K562 (cell line): ENCODE data around the gene PFDN2. TPM values are rescaled to one million over a fixed set of nuclear protein-coding genes. Genes with fewer than 3 reads are reported as not detected.

Experiments
- ATF6 ChIP-seq: sonication (generic); formaldehyde crosslinking; IDR thresholded peaks from 2 replicates; pipeline ENCODE4 v1.4.0; 2020; ENCODE audit warnings: mild to moderate bottlenecking, missing genetic modification reagents
- CBX5 ChIP-seq: IDR thresholded peaks from 2 replicates; pipeline ENCODE4 v1.6.1; 2014; ENCODE audit warnings: low read depth, borderline replicate concordance
- CEBPG ChIP-seq, 3 experiments: fragments of 200-800 bp in 1 of 3; sonication (Bioruptor generic) in 1 of 3; sonication (generic) in 1 of 3; formaldehyde crosslinking in 1 of 3; IDR thresholded peaks in 2 of 3; conservative IDR thresholded peaks in 1 of 3; 2 replicates each; pipeline versions ENCODE4 v1.6.1 to v1.8.0; 2016 to 2022; ENCODE audit warnings: missing compliant biosample characterization in 2 of 3, missing genetic modification characterization in 2 of 3, mild to moderate bottlenecking in 1 of 3, missing genetic modification reagents in 1 of 3
- GATAD2A ChIP-seq: fragments of 450-650 bp; IDR thresholded peaks from 2 replicates; pipeline ENCODE4 v1.6.1; 2017
- MCM2 ChIP-seq: fragments of 450-650 bp; IDR thresholded peaks from 2 replicates; pipeline ENCODE4 v1.6.1; 2017; ENCODE audit warnings: low read depth, mild to moderate bottlenecking
- NFE2 ChIP-seq: IDR thresholded peaks from 2 replicates; pipeline ENCODE4 v1.6.1; 2014; ENCODE audit warnings: antibody characterized with exemption, low read depth
- NFE2L1 ChIP-seq: fragments of 450-650 bp; IDR thresholded peaks from 2 replicates; pipeline ENCODE4 v1.6.1; 2016; ENCODE audit warnings: missing genetic modification characterization, low read depth, mild to moderate bottlenecking, missing compliant biosample characterization, moderate library complexity, borderline replicate concordance
- RBM15 ChIP-seq: fragments of 200-400 bp; formaldehyde crosslinking; IDR thresholded peaks from 2 replicates; pipeline ENCODE4 v1.6.1; 2018; ENCODE audit warnings: mild to moderate bottlenecking, low read length, moderate library complexity; ENCODE audit not compliant: insufficient read depth
- SAP30 ChIP-seq: fragments of 200-600 bp; sonication (generic); IDR thresholded peaks from 2 replicates; pipeline ENCODE4 v1.6.1; 2012; ENCODE audit warnings: borderline replicate concordance, low read depth, mild to moderate bottlenecking, moderate library complexity, low read length, control low read depth, inconsistent platforms; ENCODE audit not compliant: insufficient read depth, poor library complexity, severe bottlenecking
- SIN3A ChIP-seq, 2 experiments: fragments of 150-350 bp in 1 of 2; IDR thresholded peaks; 2 replicates each; pipeline ENCODE4 v1.6.1; 2011 to 2016; ENCODE audit warnings: borderline replicate concordance in 2 of 2, low read depth in 2 of 2, low read length in 2 of 2, mild to moderate bottlenecking in 2 of 2, moderate library complexity in 2 of 2; ENCODE audit not compliant: control insufficient read depth in 1 of 2
- SRSF3 ChIP-seq: fragments of 200-400 bp; formaldehyde crosslinking; IDR thresholded peaks from 2 replicates; pipeline ENCODE4 v1.6.1; 2016; ENCODE audit warnings: mild to moderate bottlenecking, low read length, moderate library complexity; ENCODE audit not compliant: insufficient read depth
- TARDBP ChIP-seq: fragments of 450-650 bp; IDR thresholded peaks from 2 replicates; pipeline ENCODE4 v1.6.1; 2016
- TSC22D4 ChIP-seq: fragments of 450-650 bp; IDR thresholded peaks from 2 replicates; pipeline ENCODE4 v1.6.1; 2016; ENCODE audit warnings: missing genetic modification characterization, missing biosample characterization, control low read depth
- YY1 ChIP-seq, 3 experiments: IDR thresholded peaks; 2 replicates each; pipeline ENCODE4 v1.6.1; 2011; ENCODE audit warnings: low read length in 2 of 3, mild to moderate bottlenecking in 2 of 3, moderate library complexity in 2 of 3, borderline replicate concordance in 1 of 3, control low read depth in 1 of 3, low read depth in 1 of 3; ENCODE audit not compliant: insufficient read depth in 3 of 3, insufficient replicate concordance in 2 of 3, control insufficient read depth in 1 of 3, insufficient read length in 1 of 3; ENCODE audit errors: extremely low read depth in 1 of 3
- ZNF644 ChIP-seq: fragments of 200-800 bp; sonication (Bioruptor generic); IDR thresholded peaks from 2 replicates; pipeline ENCODE4 v1.6.1; 2016; ENCODE audit warnings: low read depth, missing genetic modification characterization, missing compliant biosample characterization
- polyA plus RNA-seq, 8 experiments: library from polyadenylated mRNA; depleted of rRNA in 4 of 8; stranded (reverse) in 5 of 8; unstranded in 3 of 8; fragments of >200 nt; fragmentation: Nextera tagmentation in 2 of 8; fragmentation: Illumina TruSeq in 1 of 8; extraction: Ambion mirVana in 2 of 8; extraction: Trizol in 1 of 8; gene quantifications; 2 replicates each; pipeline versions ENCODE4 v1.2.1 to v1.2.3, GENCODE V29; 2011 to 2014; ENCODE audit warnings: inconsistent platforms in 1 of 8, missing spikeins in 1 of 8
- total RNA-seq, 7 experiments: library from RNA; depleted of rRNA in 6 of 7; stranded (reverse); fragments of >200 nt in 6 of 7; fragmentation: Illumina TruSeq in 2 of 7; extraction: Trizol in 2 of 7; gene quantifications; 2 replicates each; pipeline versions ENCODE4 v1.2.1 to v1.2.3, GENCODE V29; 2011 to 2021; ENCODE audit warnings: low replicate concordance in 1 of 7
- TF ChIP-seq, protein P1 (sequence below): fragments of 250-450 bp; sonication (Bioruptor Pico); IDR thresholded peaks from 2 replicates; pipeline ENCODE4 v1.8.0; 2021; ENCODE audit warnings: moderate library complexity, mild to moderate bottlenecking, inconsistent platforms
- TF ChIP-seq, protein P2 (sequence below): IDR thresholded peaks from 2 replicates; pipeline ENCODE4 v1.6.1; 2016; ENCODE audit warnings: missing genetic modification characterization, missing compliant biosample characterization
- TF ChIP-seq, protein P3 (sequence below): fragments of 200-400 bp; formaldehyde crosslinking; IDR thresholded peaks from 2 replicates; pipeline ENCODE4 v1.6.1; 2017; ENCODE audit warnings: mild to moderate bottlenecking, low read depth, low read length, moderate library complexity
- TF ChIP-seq, protein P4 (sequence below), 2 experiments: fragments of 450-650 bp; conservative IDR thresholded peaks; 2 replicates each; pipeline ENCODE4 v1.6.1; 2017; ENCODE audit warnings: mild to moderate bottlenecking in 2 of 2, moderate library complexity in 2 of 2

PFDN2 gene
- total and polyA plus RNA-seq, 9 of the 15 experiments (the other 6 are each of a cell fraction or from before 2014, with no cell fraction given) = 50.2 to 361 (median 144) TPM

DNA sequence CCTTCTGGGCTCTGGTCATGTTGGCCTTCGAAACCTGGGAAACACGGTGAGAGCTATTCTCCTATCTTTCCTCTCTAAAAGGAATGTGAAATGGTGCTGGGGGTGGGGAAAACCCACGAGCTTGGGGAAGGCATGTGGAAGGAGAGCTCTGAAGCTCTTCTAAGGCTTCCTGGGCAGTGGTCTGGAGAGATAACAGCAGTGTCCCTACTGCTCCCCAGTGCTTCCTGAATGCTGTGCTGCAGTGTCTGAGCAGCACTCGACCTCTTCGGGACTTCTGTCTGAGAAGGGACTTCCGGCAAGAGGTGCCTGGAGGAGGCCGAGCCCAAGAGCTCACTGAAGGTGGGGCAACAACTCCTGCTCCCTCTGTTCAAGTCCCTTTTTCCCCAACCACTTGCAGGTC, 44.2 kb upstream of the PFDN2 start (continued):
- TF ChIP-seq NFE2L1 (tag) (no peak), GATAD2A (no peak), SAP30 (no peak), TARDBP (no peak), RBM15 (no peak), TSC22D4 (no peak), MCM2 (no peak), NFE2 (no peak), YY1 (IDR thresholded peaks at IDR 0.05; ENCODE audit: borderline replicate concordance in 1 of 3, control insufficient read depth in 1 of 3, extremely low read depth in 1 of 3, insufficient read depth in 3 of 3, insufficient read length in 1 of 3, insufficient replicate concordance in 2 of 3, low read depth in 1 of 3, low read length in 2 of 3) (no peak), CBX5 (no peak), SRSF3 (no peak), ZNF644 (tag) (no peak), CEBPG (CRISPR knock-in tag; IDR thresholded peaks at IDR 0.05) (no peak), CEBPG (tag; conservative IDR thresholded peaks at IDR 0.05 in 1 of 2, IDR thresholded peaks at IDR 0.05 in 1 of 2) (no peak), ATF6 (CRISPR knock-in tag) (0 out of 2 replicates have a peak, but pooled peaks have one; percentile 73), SIN3A (IDR thresholded peaks at IDR 0.05; ENCODE audit: borderline replicate concordance in 2 of 2, control insufficient read depth in 1 of 2, low read depth in 2 of 2, low read length in 2 of 2) (no peak)
- TF ChIP-seq, protein P1, sequence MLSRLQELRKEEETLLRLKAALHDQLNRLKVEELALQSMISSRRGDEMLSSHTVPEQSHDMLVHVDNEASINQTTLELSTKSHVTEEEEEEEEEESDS = no peak
- TF ChIP-seq, protein P2, sequence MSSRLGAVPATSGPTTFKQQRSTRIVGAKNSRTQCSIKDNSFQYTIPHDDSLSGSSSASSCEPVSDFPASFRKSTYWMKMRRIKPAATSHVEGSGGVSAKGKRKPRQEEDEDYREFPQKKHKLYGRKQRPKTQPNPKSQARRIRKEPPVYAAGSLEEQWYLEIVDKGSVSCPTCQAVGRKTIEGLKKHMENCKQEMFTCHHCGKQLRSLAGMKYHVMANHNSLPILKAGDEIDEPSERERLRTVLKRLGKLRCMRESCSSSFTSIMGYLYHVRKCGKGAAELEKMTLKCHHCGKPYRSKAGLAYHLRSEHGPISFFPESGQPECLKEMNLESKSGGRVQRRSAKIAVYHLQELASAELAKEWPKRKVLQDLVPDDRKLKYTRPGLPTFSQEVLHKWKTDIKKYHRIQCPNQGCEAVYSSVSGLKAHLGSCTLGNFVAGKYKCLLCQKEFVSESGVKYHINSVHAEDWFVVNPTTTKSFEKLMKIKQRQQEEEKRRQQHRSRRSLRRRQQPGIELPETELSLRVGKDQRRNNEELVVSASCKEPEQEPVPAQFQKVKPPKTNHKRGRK (tag) = no peak
- TF ChIP-seq, protein P3, sequence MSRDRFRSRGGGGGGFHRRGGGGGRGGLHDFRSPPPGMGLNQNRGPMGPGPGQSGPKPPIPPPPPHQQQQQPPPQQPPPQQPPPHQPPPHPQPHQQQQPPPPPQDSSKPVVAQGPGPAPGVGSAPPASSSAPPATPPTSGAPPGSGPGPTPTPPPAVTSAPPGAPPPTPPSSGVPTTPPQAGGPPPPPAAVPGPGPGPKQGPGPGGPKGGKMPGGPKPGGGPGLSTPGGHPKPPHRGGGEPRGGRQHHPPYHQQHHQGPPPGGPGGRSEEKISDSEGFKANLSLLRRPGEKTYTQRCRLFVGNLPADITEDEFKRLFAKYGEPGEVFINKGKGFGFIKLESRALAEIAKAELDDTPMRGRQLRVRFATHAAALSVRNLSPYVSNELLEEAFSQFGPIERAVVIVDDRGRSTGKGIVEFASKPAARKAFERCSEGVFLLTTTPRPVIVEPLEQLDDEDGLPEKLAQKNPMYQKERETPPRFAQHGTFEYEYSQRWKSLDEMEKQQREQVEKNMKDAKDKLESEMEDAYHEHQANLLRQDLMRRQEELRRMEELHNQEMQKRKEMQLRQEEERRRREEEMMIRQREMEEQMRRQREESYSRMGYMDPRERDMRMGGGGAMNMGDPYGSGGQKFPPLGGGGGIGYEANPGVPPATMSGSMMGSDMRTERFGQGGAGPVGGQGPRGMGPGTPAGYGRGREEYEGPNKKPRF = no peak
- TF ChIP-seq, protein P4, sequence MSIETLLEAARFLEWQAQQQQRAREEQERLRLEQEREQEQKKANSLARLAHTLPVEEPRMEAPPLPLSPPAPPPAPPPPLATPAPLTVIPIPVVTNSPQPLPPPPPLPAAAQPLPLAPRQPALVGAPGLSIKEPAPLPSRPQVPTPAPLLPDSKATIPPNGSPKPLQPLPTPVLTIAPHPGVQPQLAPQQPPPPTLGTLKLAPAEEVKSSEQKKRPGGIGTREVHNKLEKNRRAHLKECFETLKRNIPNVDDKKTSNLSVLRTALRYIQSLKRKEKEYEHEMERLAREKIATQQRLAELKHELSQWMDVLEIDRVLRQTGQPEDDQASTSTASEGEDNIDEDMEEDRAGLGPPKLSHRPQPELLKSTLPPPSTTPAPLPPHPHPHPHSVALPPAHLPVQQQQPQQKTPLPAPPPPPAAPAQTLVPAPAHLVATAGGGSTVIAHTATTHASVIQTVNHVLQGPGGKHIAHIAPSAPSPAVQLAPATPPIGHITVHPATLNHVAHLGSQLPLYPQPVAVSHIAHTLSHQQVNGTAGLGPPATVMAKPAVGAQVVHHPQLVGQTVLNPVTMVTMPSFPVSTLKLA (conservative IDR thresholded peaks at IDR 0.05) = peak in 1 of 2 experiments; percentile 48; a peak in 1 of 4 replicates
